ENCODE measurements around the gene TRNT1. TPM values are rescaled to one million over a fixed set of nuclear protein-coding genes. Genes with fewer than 3 reads are reported as not detected.

Gene TRNT1
- total RNA-seq (2021; ENCODE audit: unreplicated experiment) (21.4 TPM), Bru-seq, nascent RNA (percentile 95 among the genes with signal in this experiment), BruChase-seq, experiment 1, labeled RNA remaining after a 6-hour chase (percentile 75 among the genes with signal in this experiment), BruChase-seq, experiment 2, labeled RNA remaining after a 2-hour chase (percentile 79 among the genes with signal in this experiment)
- polyA plus RNA-seq (2012): 5.3 and 5.7 TPM in 2 replicates
- long read RNA-seq, transcript TRNT1-201 (8 exons, 2,276 nt): major isoform, 37 of 64 reads
- long read RNA-seq, partial matches to known transcripts: 5 of 64 reads
- long read RNA-seq, other reads (novel, unspliced or antisense): 20 of 64 reads

GRCh38 chr3:3126477-3127431, at the start of gene TRNT1:
TSS of gene TRNT1 (plus strand) at chr3:3126940. CDS start at chr3:3129041, 2,101 bp downstream.
- RAD21 ChIA-PET (ENCODE audit: low non-redundant PET in 1 of 2, low total read pairs in 2 of 2, uncharacterized antibody in 2 of 2, unreplicated experiment in 2 of 2): no interaction called here
- H3K27me3 ChIP-seq (ENCODE audit: insufficient read depth, low read length): no peaks in the 10 kb centered on the region
- POLR2A ChIA-PET: no interaction called here
- H3K79me2 ChIP-seq (ENCODE audit: insufficient read depth, low read length): peaks cover 45% of the 10 kb centered on the region
- peaks cover 3 to 18% of the 10 kb centered on the region in 2 experiments; a peak in 2 of 4 replicates for H3K4me1 ChIP-seq (ENCODE audit: control insufficient read depth in 1 of 2, insufficient read depth in 2 of 2, low read length in 2 of 2)
- H3K4me3 ChIP-seq (replicated peaks in 1 of 2; ENCODE audit: low read depth in 1 of 2, low read length in 2 of 2): peak within 1 kb of the TSS; percentile 92 to 99
- no peaks in the 10 kb centered on the region for H3K9me2 ChIP-seq (ENCODE audit: insufficient read depth)
- ATAC-seq (peak; percentile 94), DNase-seq (ENCODE audit: low read depth, low spot score) (peak; percentile 73)
- H3K9ac ChIP-seq (ENCODE audit: low read length): peak within 1 kb of the TSS; percentile 100
- no peaks in the 10 kb centered on the region for H3K9me3 ChIP-seq (ENCODE audit: control insufficient read depth in 1 of 2, insufficient read depth in 1 of 2, low read depth in 1 of 2, low read length in 2 of 2)
- H3K4me2 ChIP-seq (ENCODE audit: low read length): peak within 1 kb of the TSS; percentile 97
- intact Hi-C loops (cut with micrococcal nuclease): no loop called here
- BruUV-seq (replicated peaks): no TSS peak
- H3K36me3 ChIP-seq (ENCODE audit: control insufficient read depth in 1 of 2, insufficient read depth in 2 of 2, low read length in 2 of 2): peaks cover 10 to 18% of the 10 kb centered on the region in 2 experiments; a peak in 3 of 4 replicates
- CTCF ChIA-PET: no interaction called here
- H3K27ac ChIP-seq (ENCODE audit: low read depth, low read length): peak within 1 kb of the TSS; percentile 85
- no peaks in the 10 kb centered on the region for H4K20me1 ChIP-seq (ENCODE audit: insufficient read depth)
- H2AFZ ChIP-seq (ENCODE audit: low read depth, low read length, poor library complexity, severe bottlenecking): peak within 1 kb of the TSS; percentile 29
- no peak; the same call in 1 of the 2 replicates for TF ChIP-seq SP1 (IDR thresholded peaks at IDR 0.05; ENCODE audit: low read depth)
- peak; percentile 87 for TF ChIP-seq POLR2AphosphoS5 (IDR thresholded peaks at IDR 0.05; ENCODE audit: low read depth, low read length)
- TF ChIP-seq ELF1 (IDR thresholded peaks at IDR 0.05; ENCODE audit: borderline replicate concordance, low read depth): peak; percentile 87
- TF ChIP-seq CTCF (IDR thresholded peaks at IDR 0.05 in 2 of 3, conservative IDR thresholded peaks at IDR 0.05 in 1 of 3; ENCODE audit: borderline replicate concordance in 1 of 3, insufficient read depth in 1 of 3, low read depth in 2 of 3, low read length in 2 of 3): no peak
- peak; percentile 66 for TF ChIP-seq ZFX (IDR thresholded peaks at IDR 0.05)
- TF ChIP-seq EZH2phosphoT487 (IDR thresholded peaks at IDR 0.05; ENCODE audit: borderline replicate concordance): no peak
- peak; percentile 71 for TF ChIP-seq POLR2A (IDR thresholded peaks at IDR 0.05; ENCODE audit: borderline replicate concordance, extremely low read depth, insufficient read depth, insufficient read length)
- TF ChIP-seq CEBPB (IDR thresholded peaks at IDR 0.05; ENCODE audit: low read depth): no peak
- peak; percentile 88 for TF ChIP-seq MAX (IDR thresholded peaks at IDR 0.05)
- no peak for TF ChIP-seq RAD21 (IDR thresholded peaks at IDR 0.05; ENCODE audit: low read depth)
- no peak for TF ChIP-seq SRF (IDR thresholded peaks at IDR 0.05; ENCODE audit: low read depth)
- TF ChIP-seq EGR1 (IDR thresholded peaks at IDR 0.05; ENCODE audit: low read depth): peak; percentile 80
- TF ChIP-seq EZH2 (IDR thresholded peaks at IDR 0.05): no peak
- no peak for TF ChIP-seq REST (IDR thresholded peaks at IDR 0.05; ENCODE audit: low read depth)
- no peak for TF ChIP-seq JUND (IDR thresholded peaks at IDR 0.05)
- TF ChIP-seq FOSL1 (IDR thresholded peaks at IDR 0.05; ENCODE audit: low read depth): no peak
- TF ChIP-seq SIN3A (IDR thresholded peaks at IDR 0.05; ENCODE audit: low read depth): peak; percentile 77
- no peak for TF ChIP-seq ATF3 (IDR thresholded peaks at IDR 0.05)
